Prostate gland (tissue), 2 donors: Measurements from ENCODE around the gene UGDH. TPM values are rescaled to one million over a fixed set of nuclear protein-coding genes. Genes with fewer than 3 reads are reported as not detected.
"Not testable (repeated sequence)": the region's sequence is repeated elsewhere in the genome, so short reads cannot be mapped to it uniquely, and the experiment has no call there.

Source experiments
- DNase-seq: peaks from one replicate; pipeline ENCODE4 v3.0.0-alpha.2; 2019; ENCODE audit warnings: low spot score
- H3K27ac ChIP-seq, 2 donors: fragments of 200-600 bp; sonication (generic); 2 replicates each; pipeline ENCODE4 v1.5.1; 2017 to 2019
- H3K27me3 ChIP-seq: fragments of 200-600 bp; sonication (generic); replicated peaks from 2 replicates; pipeline ENCODE4 v1.5.1; 2019; ENCODE audit not compliant: insufficient read depth
- H3K36me3 ChIP-seq, 2 donors: fragments of 200-600 bp; sonication (generic); 1 replicate in 1 of 2; 2 replicates in 1 of 2; pipeline versions ENCODE4 v1.5.1 to v1.8.1; 2017 to 2019
- H3K4me1 ChIP-seq: fragments of 200-600 bp; sonication (generic); replicated peaks from 2 replicates; pipeline ENCODE4 v1.5.1; 2019
- H3K4me3 ChIP-seq, 2 donors: fragments of 200-600 bp; sonication (generic); 2 replicates each; pipeline ENCODE4 v1.5.1; 2017 to 2019
- H3K9me3 ChIP-seq: fragments of 200-600 bp; sonication (generic); 2 replicates; pipeline ENCODE4 v1.5.1; 2017
- CTCF ChIP-seq, 4 experiments: fragments of 200-600 bp in 2 of 4; fragments of 450-650 bp in 2 of 4; sonication (generic) in 2 of 4; IDR thresholded peaks; 1 replicate in 3 of 4; 2 replicates in 1 of 4; pipeline ENCODE4 v1.5.1; 2016 to 2019; ENCODE audit warnings: antibody characterized with exemption in 4 of 4, mild to moderate bottlenecking in 2 of 4, moderate library complexity in 2 of 4
- POLR2A ChIP-seq: fragments of 450-650 bp; IDR thresholded peaks from one replicate; pipeline ENCODE4 v1.6.1; 2016; ENCODE audit warnings: antibody characterized with exemption, mild to moderate bottlenecking
- POLR2AphosphoS5 ChIP-seq: sonication (generic); formaldehyde crosslinking; IDR thresholded peaks from one replicate; pipeline ENCODE4 v1.6.1; 2017; ENCODE audit warnings: antibody characterized with exemption
- WGBS: methylation state at CpG from one replicate; pipeline ENCODE4 v1.1.5; 2018; 5-methylcytosine and 5-hydroxymethylcytosine counted together
- intact Hi-C: fragments of 100-400 bp; cut with DNase I; formaldehyde crosslinking; loops from one replicate; pipeline ENCODE4 v1.14.2; 2022
- total RNA-seq, 2 donors: library from RNA; depleted of rRNA; stranded (reverse); fragments of >200 nt; gene quantifications; one replicate each; pipeline ENCODE4 v1.1.0, GENCODE V29; 2016

UGDH gene
- total RNA-seq, 2 donors from 2014 or later = 59.0 to 147 TPM

GRCh38 chr4:39542611-39543012 lies 15.4 kb upstream of the UGDH start:
- Histone ChIP-seq H3K27me3 (no peaks in the 10 kb centered on the region), H3K36me3 (no peaks in the 10 kb centered on the region), H3K9me3 (no peaks in the 10 kb centered on the region), H3K4me1 (peaks cover 3% of the 10 kb centered on the region), H3K4me3 (peak overlapping the region in 1 of 2 donors; percentile 2), H3K27ac (peak overlapping the region; percentile 57 to 69)
- intact Hi-C loops = no loop called here
- TF ChIP-seq POLR2AphosphoS5 = no peak
- TF ChIP-seq POLR2A = no peak
- TF ChIP-seq CTCF (IDR thresholded peaks at IDR 0.05) = no peak
- DNase-seq = no peak
- 29% methylated on average over 4 of the region's 4 CpGs for WGBS

GRCh38 chr4:39541987-39542610 lies 14.9 kb upstream of the UGDH start:
- Histone ChIP-seq H3K4me3 (peak overlapping the region in 1 of 2 donors; percentile 2), H3K27me3 (no peaks in the 10 kb centered on the region), H3K27ac (peak overlapping the region; percentile 57 to 69), H3K4me1 (peaks cover 3% of the 10 kb centered on the region), H3K9me3 (no peaks in the 10 kb centered on the region), H3K36me3 (no peaks in the 10 kb centered on the region)
- DNase-seq = peak; percentile 57
- TF ChIP-seq CTCF (IDR thresholded peaks at IDR 0.05) = no peak
- TF ChIP-seq POLR2AphosphoS5 = peak; percentile 46
- intact Hi-C loops = no loop called here
- whole genome bisulfite sequencing = 36% methylated on average over 7 of the region's 7 CpGs

- 35% methylated on average over 5 of the region's 5 CpGs for WGBS
- no peak for TF ChIP-seq CTCF (IDR thresholded peaks at IDR 0.05)
- peak; percentile 80 for TF ChIP-seq POLR2AphosphoS5
- Histone ChIP-seq H3K36me3 (no peaks in the 10 kb centered on the region), H3K9me3 (no peaks in the 10 kb centered on the region), H3K4me1 (peaks cover 3% of the 10 kb centered on the region), H3K4me3 (peak overlapping the region in 1 of 2 donors; percentile 6), H3K27me3 (no peaks in the 10 kb centered on the region), H3K27ac (peak overlapping the region; percentile 61 to 69)
- DNase-seq = peak; percentile 86
- intact Hi-C loops = no loop called here
Measured at GRCh38 chr4:39539089-39539611, 11.9 kb upstream of the UGDH start.

GRCh38 chr4:39533541-39533940 lies 6.3 kb upstream of the UGDH start:
- H3K27me3 ChIP-seq = no peaks in the 10 kb centered on the region
- intact Hi-C loops = no loop called here
- no peak overlapping the region for H3K27ac ChIP-seq
- 94% methylated on average over 5 of the region's 5 CpGs for WGBS
- no peaks in the 10 kb centered on the region for H3K9me3 ChIP-seq
- TF ChIP-seq CTCF (IDR thresholded peaks at IDR 0.05) = no peak
- no peak for TF ChIP-seq POLR2A
- TF ChIP-seq POLR2AphosphoS5 = no peak
- no peaks in the 10 kb centered on the region for H3K36me3 ChIP-seq
- H3K4me3 ChIP-seq = no peak overlapping the region
- no peaks in the 10 kb centered on the region for H3K4me1 ChIP-seq
- no peak for DNase-seq

- 80% methylated on average over 3 of the region's 3 CpGs for WGBS
- H3K36me3 ChIP-seq, H3K4me3 ChIP-seq, H3K27me3 ChIP-seq, H3K9me3 ChIP-seq, intact Hi-C loops, H3K4me1 ChIP-seq, DNase-seq, H3K27ac ChIP-seq: not testable (repeated sequence)
Measured at GRCh38 chr4:39532237-39532636, 5.0 kb upstream of the UGDH start.
